ENCODE results near the gene CCDC142. TPM values are rescaled to one million over a fixed set of nuclear protein-coding genes. Genes with fewer than 3 reads are reported as not detected.

Gene CCDC142
- total and polyA plus RNA-seq, 9 of the 15 experiments (the other 6 are each of a cell fraction or from before 2014, with no cell fraction given): 0.55 to 11.7 (median 7.2) TPM

DNA sequence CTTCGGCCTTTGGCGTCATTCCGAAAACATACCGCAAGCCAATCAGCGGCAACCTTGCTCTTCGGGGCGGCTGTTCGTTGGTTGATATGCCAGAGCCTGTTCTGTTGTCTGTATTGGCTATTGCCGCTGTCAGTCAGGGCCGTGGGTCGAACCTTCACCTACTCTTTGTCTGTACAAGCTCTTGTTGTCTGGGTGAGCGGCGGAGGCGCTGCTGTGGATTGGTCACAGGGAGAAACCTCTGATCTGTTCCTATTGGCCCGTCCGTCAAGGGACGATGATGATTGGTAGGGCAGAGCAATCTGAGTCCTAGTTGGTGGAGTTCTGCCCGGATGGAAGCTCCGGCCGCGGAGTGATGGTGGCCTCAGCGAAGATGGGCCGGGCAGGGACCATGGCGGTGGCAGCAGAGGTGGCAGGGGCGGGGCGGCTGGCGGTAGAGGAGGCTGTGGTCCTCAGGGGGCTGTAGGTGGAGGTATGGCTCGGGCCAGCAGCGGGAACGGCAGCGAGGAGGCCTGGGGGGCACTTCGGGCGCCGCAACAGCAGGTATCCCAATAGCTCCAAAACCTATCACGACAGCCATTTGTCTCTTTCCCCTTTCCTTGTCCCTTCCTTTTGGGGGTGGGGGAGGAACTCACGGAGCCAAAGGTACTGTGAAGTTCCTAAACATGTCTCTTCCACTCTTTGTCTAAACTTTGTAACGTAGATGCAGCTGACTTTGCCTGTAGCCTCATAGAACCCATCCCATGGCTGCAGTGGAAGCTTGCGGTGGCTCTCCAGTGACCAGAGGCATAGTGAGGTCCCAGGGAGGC is 24.5 kb downstream of the CCDC142 start, which contains the start of gene WBP1:
Gene WBP1, plus strand, starts transcription at position 307 of the 806 bp plus-strand sequence. Its CDS starts 165 bp downstream, at position 472.
- peak; percentile 100 for FAIRE-seq
- ChIA-PET POLR2A (interaction anchor here (0.6 to 2.5 kb wide), 11 partner anchors 9 to 135 kb away, joined by 3 to 12 read pairs (median 3); partner anchors contain the start of genes AUP1, HTRA2 and MRPL53), CTCF (ENCODE audit: low intra/inter-chr PET ratio) (no interaction called here)
- no peaks in the 10 kb centered on the region for H3K9me3 ChIP-seq (replicated peaks; ENCODE audit: control insufficient read depth, insufficient read depth, low read depth, low read length)
- no peaks in the 10 kb centered on the region; the same call in 1 of the 2 replicates for H4K20me1 ChIP-seq (replicated peaks; ENCODE audit: control insufficient read depth, insufficient read depth, low read length)
- peaks cover 34% of the 10 kb centered on the region for H3K36me3 ChIP-seq (ENCODE audit: control insufficient read depth, insufficient read depth, low read length)
- peak; percentile 90 for ATAC-seq
- H3K9me1 ChIP-seq (ENCODE audit: control insufficient read depth, insufficient read depth, low read length): no peaks in the 10 kb centered on the region
- H3K9ac ChIP-seq (ENCODE audit: insufficient read depth in 1 of 2, low read depth in 2 of 2, low read length in 2 of 2): peak within 1 kb of the TSS; percentile 37 to 85; a peak in 3 of 4 replicates
- peak within 1 kb of the TSS; percentile 28 for H2AFZ ChIP-seq (ENCODE audit: low read depth, low read length)
- H3K4me2 ChIP-seq (ENCODE audit: insufficient read depth, low read length): peak within 1 kb of the TSS; percentile 87
- WGBS (ENCODE audit: insufficient coverage, low coverage, missing lambda C conversion rate): 28% methylated on average over 30 of the region's 38 CpGs
- DNase-seq (ENCODE audit: extremely low read depth in 1 of 4, low spot score in 3 of 4): peak; percentile 80 to 98 (median 88)
- no peaks in the 10 kb centered on the region for H3K27me3 ChIP-seq (ENCODE audit: control insufficient read depth in 2 of 2, insufficient read depth in 2 of 2, low read length in 2 of 2)
- peak within 1 kb of the TSS; percentile 53 for H3K4me3 ChIP-seq
- H3K27ac ChIP-seq (ENCODE audit: extremely low read depth, low read depth, low read length): peak within 1 kb of the TSS; percentile 31; the same call in 1 of the 3 replicates
- TSS peak; percentile 27 for BruUV-seq (replicated peaks)
- intact Hi-C loops (cut with micrococcal nuclease): no loop called here
- H3K79me2 ChIP-seq (ENCODE audit: control insufficient read depth, insufficient read depth, low read length): peaks cover 14% of the 10 kb centered on the region; the same call in 1 of the 3 replicates
- in situ Hi-C loops (cut with MboI): no loop called here
- peaks cover 7 to 34% of the 10 kb centered on the region in 2 experiments for H3K4me1 ChIP-seq (replicated peaks in 1 of 2; ENCODE audit: control insufficient read depth in 2 of 2, insufficient read depth in 2 of 2, low read length in 2 of 2)
- TF ChIP-seq ZNF347 (CRISPR knock-in tag; IDR thresholded peaks at IDR 0.05; ENCODE audit: low read depth) (no peak), TFAM (CRISPR knock-in tag; conservative IDR thresholded peaks at IDR 0.05) (no peak), RHOXF2B (CRISPR knock-in tag; conservative IDR thresholded peaks at IDR 0.05) (no peak), MTF1 (CRISPR knock-in tag; IDR thresholded peaks at IDR 0.05; ENCODE audit: borderline replicate concordance) (no peak), HDAC3 (IDR thresholded peaks at IDR 0.05; ENCODE audit: borderline replicate concordance, partially characterized antibody) (no peak), KAT7 (CRISPR knock-in tag; IDR thresholded peaks at IDR 0.05; ENCODE audit: borderline replicate concordance) (no peak), CBX2 (IDR thresholded peaks at IDR 0.05; ENCODE audit: insufficient read depth, low read length, poor library complexity, severe bottlenecking) (no peak), FOSL1 (tag; conservative IDR thresholded peaks at IDR 0.05) (no peak), EP400 (IDR thresholded peaks at IDR 0.05) (peak; percentile 33; the same call in 1 of the 2 replicates), SMAD1 (IDR thresholded peaks at IDR 0.05; ENCODE audit: low read depth, low read length, partially characterized antibody) (no peak), ZBED1 (IDR thresholded peaks at IDR 0.05) (no peak), NFIC (IDR thresholded peaks at IDR 0.05) (no peak), HNRNPUL1 (IDR thresholded peaks at IDR 0.05; ENCODE audit: low read length) (no peak), ARID3B (CRISPR knock-in tag; IDR thresholded peaks at IDR 0.05; ENCODE audit: borderline replicate concordance) (no peak), MECOM (CRISPR knock-in tag; IDR thresholded peaks at IDR 0.05) (no peak), ZFPM2 (CRISPR knock-in tag; IDR thresholded peaks at IDR 0.05) (no peak)
- TF ChIP-seq, protein P1, sequence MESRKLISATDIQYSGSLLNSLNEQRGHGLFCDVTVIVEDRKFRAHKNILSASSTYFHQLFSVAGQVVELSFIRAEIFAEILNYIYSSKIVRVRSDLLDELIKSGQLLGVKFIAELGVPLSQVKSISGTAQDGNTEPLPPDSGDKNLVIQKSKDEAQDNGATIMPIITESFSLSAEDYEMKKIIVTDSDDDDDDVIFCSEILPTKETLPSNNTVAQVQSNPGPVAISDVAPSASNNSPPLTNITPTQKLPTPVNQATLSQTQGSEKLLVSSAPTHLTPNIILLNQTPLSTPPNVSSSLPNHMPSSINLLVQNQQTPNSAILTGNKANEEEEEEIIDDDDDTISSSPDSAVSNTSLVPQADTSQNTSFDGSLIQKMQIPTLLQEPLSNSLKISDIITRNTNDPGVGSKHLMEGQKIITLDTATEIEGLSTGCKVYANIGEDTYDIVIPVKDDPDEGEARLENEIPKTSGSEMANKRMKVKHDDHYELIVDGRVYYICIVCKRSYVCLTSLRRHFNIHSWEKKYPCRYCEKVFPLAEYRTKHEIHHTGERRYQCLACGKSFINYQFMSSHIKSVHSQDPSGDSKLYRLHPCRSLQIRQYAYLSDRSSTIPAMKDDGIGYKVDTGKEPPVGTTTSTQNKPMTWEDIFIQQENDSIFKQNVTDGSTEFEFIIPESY (CRISPR knock-in tag; IDR thresholded peaks at IDR 0.05): no peak
- TF ChIP-seq, protein P2, sequence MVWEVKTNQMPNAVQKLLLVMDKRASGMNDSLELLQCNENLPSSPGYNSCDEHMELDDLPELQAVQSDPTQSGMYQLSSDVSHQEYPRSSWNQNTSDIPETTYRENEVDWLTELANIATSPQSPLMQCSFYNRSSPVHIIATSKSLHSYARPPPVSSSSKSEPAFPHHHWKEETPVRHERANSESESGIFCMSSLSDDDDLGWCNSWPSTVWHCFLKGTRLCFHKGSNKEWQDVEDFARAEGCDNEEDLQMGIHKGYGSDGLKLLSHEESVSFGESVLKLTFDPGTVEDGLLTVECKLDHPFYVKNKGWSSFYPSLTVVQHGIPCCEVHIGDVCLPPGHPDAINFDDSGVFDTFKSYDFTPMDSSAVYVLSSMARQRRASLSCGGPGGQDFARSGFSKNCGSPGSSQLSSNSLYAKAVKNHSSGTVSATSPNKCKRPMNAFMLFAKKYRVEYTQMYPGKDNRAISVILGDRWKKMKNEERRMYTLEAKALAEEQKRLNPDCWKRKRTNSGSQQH (CRISPR knock-in tag; IDR thresholded peaks at IDR 0.05): no peak

Measured in K562 (cell line).